HCT116 (cell line): ENCODE data around the gene ZBTB8B. TPM values are rescaled to one million over a fixed set of nuclear protein-coding genes. Genes with fewer than 3 reads are reported as not detected.
"Not testable (repeated sequence)": the region's sequence is repeated elsewhere in the genome, so short reads cannot be mapped to it uniquely, and the experiment has no call there.

Experiments used
- ATAC-seq: fragments of 200-7000 bp; cut with Tn5 transposase; 2 replicates; pipeline ENCODE4 v1.9.1; 2020; ENCODE audit warnings: mild to moderate bottlenecking, moderate library complexity
- BruUV-seq: library from RNA; stranded (reverse); fragments of 400-500 nt; replicated peaks from 2 replicates; lab custom pipeline; 2021; lab: Mats Ljungman, UMichigan
- CTCF ChIA-PET: fragments of 300-600 bp; sonication (Branson Sonifier 250); formaldehyde crosslinking; loops from one replicate; lab custom pipeline; 2021; ENCODE audit warnings: antibody characterized with exemption; lab: Charles Lee
- POLR2A ChIA-PET: fragments of 300-600, 350-600 bp; sonication (Branson Sonifier 250); formaldehyde crosslinking; loops from one replicate; lab custom pipeline; 2021; ENCODE audit warnings: antibody characterized with exemption; lab: Charles Lee
- RAD21 ChIA-PET, 2 experiments: fragments of 300-600 bp; sonication (Branson Sonifier 250); formaldehyde crosslinking; loops; one replicate each; lab custom pipeline; 2023; ENCODE audit warnings: low total read pairs in 2 of 2; ENCODE audit not compliant: uncharacterized antibody in 2 of 2, unreplicated experiment in 2 of 2, low non-redundant PET in 1 of 2; lab: Charles Lee
- DNase-seq: peaks from one replicate; pipeline ENCODE4 v3.0.0-alpha.2; 2010; ENCODE audit warnings: low read depth, low spot score
- H2AFZ ChIP-seq: fragments of 200-600 bp; shearing (Covaris generic), sonication (generic); 2 replicates; pipeline ENCODE4 v1.6.1; 2017; ENCODE audit warnings: low read depth, mixed run types, mixed read lengths, antibody characterized with exemption, low read length; ENCODE audit not compliant: poor library complexity, severe bottlenecking
- H3K27ac ChIP-seq: 2 replicates; pipeline ENCODE4 v1.5.1; 2012; ENCODE audit warnings: low read depth, low read length
- H3K27me3 ChIP-seq: fragments of 200-600 bp; sonication (generic); 2 replicates; pipeline ENCODE4 v1.6.1; 2016; ENCODE audit warnings: mixed run types, low read length, mixed read lengths; ENCODE audit not compliant: insufficient read depth
- H3K36me3 ChIP-seq, 2 experiments: fragments of 200-500 bp in 1 of 2; fragments of 200-600 bp in 1 of 2; sonication (Bioruptor generic) in 1 of 2; sonication (generic) in 1 of 2; 2 replicates each; pipeline versions ENCODE4 v1.5.1 to v1.6.1; 2014 to 2016; ENCODE audit warnings: low read length in 2 of 2, inconsistent platforms in 1 of 2, mixed read lengths in 1 of 2, mixed run types in 1 of 2; ENCODE audit not compliant: insufficient read depth in 2 of 2, control insufficient read depth in 1 of 2
- H3K4me1 ChIP-seq, 2 experiments: fragments of 200-600 bp in 1 of 2; sonication (generic) in 1 of 2; 2 replicates each; pipeline versions ENCODE4 v1.5.1 to v1.6.1; 2012 to 2017; ENCODE audit warnings: low read length in 2 of 2, inconsistent platforms in 1 of 2, mild to moderate bottlenecking in 1 of 2, mixed read lengths in 1 of 2, mixed run types in 1 of 2, moderate library complexity in 1 of 2; ENCODE audit not compliant: insufficient read depth in 2 of 2, control insufficient read depth in 1 of 2
- H3K4me2 ChIP-seq: fragments of 200-600 bp; sonication (generic); 2 replicates; pipeline ENCODE4 v1.6.1; 2017; ENCODE audit warnings: mixed run types, low read length, mixed read lengths
- H3K4me3 ChIP-seq, 2 experiments: fragments of 200-600 bp in 1 of 2; sonication (generic) in 1 of 2; replicated peaks in 1 of 2; 2 replicates each; pipeline ENCODE4 v1.5.1; 2011 to 2016; ENCODE audit warnings: low read length in 2 of 2, control low read depth in 1 of 2, low read depth in 1 of 2, mild to moderate bottlenecking in 1 of 2, mixed read lengths in 1 of 2, mixed run types in 1 of 2
- H3K79me2 ChIP-seq: fragments of 200-600 bp; sonication (generic); 2 replicates; pipeline ENCODE4 v1.6.1; 2017; ENCODE audit warnings: mild to moderate bottlenecking, mixed run types, low read length, moderate library complexity, mixed read lengths; ENCODE audit not compliant: insufficient read depth
- H3K9ac ChIP-seq: fragments of 200-600 bp; sonication (generic); 2 replicates; pipeline ENCODE4 v1.6.1; 2016; ENCODE audit warnings: low read length, mixed read lengths
- H3K9me2 ChIP-seq: fragments of 200-600 bp; sonication (generic), shearing (Covaris generic); 2 replicates; pipeline ENCODE4 v1.6.1; 2017; ENCODE audit warnings: mixed run types, mild to moderate bottlenecking, moderate library complexity; ENCODE audit not compliant: insufficient read depth
- H3K9me3 ChIP-seq, 2 experiments: fragments of 200-500 bp in 1 of 2; fragments of 200-600 bp in 1 of 2; sonication (Bioruptor generic) in 1 of 2; sonication (generic) in 1 of 2; 2 replicates each; pipeline ENCODE4 v1.6.1; 2014 to 2017; ENCODE audit warnings: low read length in 2 of 2, mixed read lengths in 2 of 2, inconsistent platforms in 1 of 2, low read depth in 1 of 2, mild to moderate bottlenecking in 1 of 2, mixed run types in 1 of 2, moderate library complexity in 1 of 2; ENCODE audit not compliant: control insufficient read depth in 1 of 2, insufficient read depth in 1 of 2
- H4K20me1 ChIP-seq: fragments of 200-600 bp; sonication (generic), shearing (Covaris generic); 2 replicates; pipeline ENCODE4 v1.6.1; 2017; ENCODE audit warnings: mixed run types, mild to moderate bottlenecking, moderate library complexity; ENCODE audit not compliant: insufficient read depth
- ATF3 ChIP-seq: IDR thresholded peaks from 2 replicates; pipeline ENCODE4 v1.6.1; 2012
- CBX3 ChIP-seq: IDR thresholded peaks from 2 replicates; pipeline ENCODE4 v1.6.1; 2012; ENCODE audit warnings: low read depth
- CEBPB ChIP-seq: IDR thresholded peaks from 2 replicates; pipeline ENCODE4 v1.6.1; 2012; ENCODE audit warnings: low read depth
- EGR1 ChIP-seq: IDR thresholded peaks from 2 replicates; pipeline ENCODE4 v1.6.1; 2012; ENCODE audit warnings: low read depth
- ELF1 ChIP-seq: IDR thresholded peaks from 2 replicates; pipeline ENCODE4 v1.6.1; 2012; ENCODE audit warnings: low read depth, borderline replicate concordance
- EZH2phosphoT487 ChIP-seq: fragments of 200-600 bp; IDR thresholded peaks from 2 replicates; pipeline ENCODE4 v1.6.1; 2018; ENCODE audit warnings: antibody characterized with exemption, borderline replicate concordance
- FOSL1 ChIP-seq: IDR thresholded peaks from 2 replicates; pipeline ENCODE4 v1.6.1; 2012; ENCODE audit warnings: low read depth
- POLR2A ChIP-seq: IDR thresholded peaks from 2 replicates; pipeline ENCODE4 v1.7.0; 2011; ENCODE audit warnings: borderline replicate concordance; ENCODE audit not compliant: insufficient read depth, insufficient read length; ENCODE audit errors: extremely low read depth
- POLR2AphosphoS5 ChIP-seq: IDR thresholded peaks from 2 replicates; pipeline ENCODE4 v1.6.1; 2011; ENCODE audit warnings: mild to moderate bottlenecking, low read depth, low read length, moderate library complexity
- SP1 ChIP-seq: IDR thresholded peaks from 2 replicates; pipeline ENCODE4 v1.6.1; 2012; ENCODE audit warnings: low read depth
- TCF7L2 ChIP-seq: IDR thresholded peaks from 2 replicates; pipeline ENCODE4 v1.7.0; 2011; ENCODE audit warnings: borderline replicate concordance, inconsistent platforms; ENCODE audit not compliant: insufficient read depth, insufficient read length; ENCODE audit errors: extremely low read depth
- ZBTB33 ChIP-seq: IDR thresholded peaks from 2 replicates; pipeline ENCODE4 v1.6.1; 2011; ENCODE audit warnings: mild to moderate bottlenecking, low read length, moderate library complexity; ENCODE audit not compliant: insufficient replicate concordance; ENCODE audit errors: extremely low read depth
- ZFX ChIP-seq: fragments of 450-650 bp; IDR thresholded peaks from 2 replicates; pipeline ENCODE4 v1.6.1; 2017
- ZNF274 ChIP-seq: fragments of 200-500 bp; sonication (Bioruptor generic); IDR thresholded peaks from 2 replicates; pipeline ENCODE4 v1.6.1; 2014; ENCODE audit warnings: mild to moderate bottlenecking, low read depth, low read length, inconsistent platforms
- intact Hi-C: fragments of 100-400 bp; cut with micrococcal nuclease; formaldehyde crosslinking; loops from 2 replicates; pipeline ENCODE4 v1.10.0; 2022
- total RNA-seq: library from RNA; stranded (reverse); gene quantifications from one replicate; pipeline ENCODE4 v1.2.1, GENCODE V29; 2021; ENCODE audit not compliant: unreplicated experiment
- TF ChIP-seq, protein P1 (sequence below): IDR thresholded peaks from 2 replicates; pipeline ENCODE4 v1.6.1; 2012

ZBTB8B gene
- total RNA-seq, 1 experiment from 2014 or later: 0.25 TPM

- Histone ChIP-seq H3K27ac (no peak overlapping the region), H3K4me3 (no peak overlapping the region), H3K4me2 (no peak overlapping the region), H3K9me3 (no peaks in the 10 kb centered on the region), H4K20me1 (no peaks in the 10 kb centered on the region), H2AFZ (no peak overlapping the region), H3K36me3 (no peaks in the 10 kb centered on the region), H3K79me2 (no peaks in the 10 kb centered on the region), H3K9me2 (no peaks in the 10 kb centered on the region), H3K27me3 (no peaks in the 10 kb centered on the region), H3K9ac (no peak overlapping the region), H3K4me1 (no peaks in the 10 kb centered on the region)
- TF ChIP-seq EZH2phosphoT487 (no peak), ZBTB33 (no peak), CEBPB (no peak), ZFX (no peak), POLR2A (no peak), FOSL1 (no peak), SP1 (no peak), CBX3 (no peak), POLR2AphosphoS5 (no peak), ZNF274 (no peak), TCF7L2 (no peak), EGR1 (no peak), ATF3 (no peak), ELF1 (no peak)
- TF ChIP-seq, protein P1, sequence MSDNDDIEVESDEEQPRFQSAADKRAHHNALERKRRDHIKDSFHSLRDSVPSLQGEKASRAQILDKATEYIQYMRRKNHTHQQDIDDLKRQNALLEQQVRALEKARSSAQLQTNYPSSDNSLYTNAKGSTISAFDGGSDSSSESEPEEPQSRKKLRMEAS: no peak
- BruUV-seq: no TSS peak
- CTCF ChIA-PET: no interaction called here
- POLR2A ChIA-PET: no interaction called here
- intact Hi-C loops: no loop called here
- RAD21 ChIA-PET: no interaction called here
- DNase-seq (no peak), ATAC-seq (no peak)
Measured at GRCh38 chr1:32480761-32481160, 15.9 kb downstream of the ZBTB8B start.

DNA sequence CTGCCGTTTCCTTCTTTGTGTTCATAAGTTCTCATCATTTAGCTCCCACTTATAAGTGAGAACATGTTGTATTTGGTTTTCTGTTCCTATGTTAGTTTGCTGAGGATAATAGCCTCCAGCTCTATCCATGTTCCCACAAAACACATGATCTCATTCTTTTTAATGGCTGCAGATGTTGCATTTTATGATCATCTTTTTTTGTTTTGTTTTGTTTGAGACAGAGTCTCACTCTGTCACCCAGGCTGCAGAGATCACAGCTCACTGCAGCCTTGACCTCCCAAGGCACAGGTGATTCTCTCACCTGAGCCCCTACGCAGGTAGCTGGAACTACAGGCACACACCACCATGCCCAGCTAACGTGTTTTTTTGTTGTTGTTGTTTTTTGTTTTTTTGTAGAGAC is 16.9 kb downstream of the ZBTB8B start:
- RAD21 ChIA-PET, intact Hi-C loops, ATAC-seq, H4K20me1 ChIP-seq, H3K9me2 ChIP-seq, H3K4me1 ChIP-seq, H3K27me3 ChIP-seq, POLR2A ChIA-PET, DNase-seq, H3K36me3 ChIP-seq, H3K9ac ChIP-seq, H3K9me3 ChIP-seq, CTCF ChIA-PET, BruUV-seq, H3K4me3 ChIP-seq, H2AFZ ChIP-seq, H3K27ac ChIP-seq, H3K4me2 ChIP-seq, H3K79me2 ChIP-seq: not testable (repeated sequence)
